Measurements from ENCODE around the gene VEZF1.
"Not testable (repeated sequence)": the region's sequence is repeated elsewhere in the genome, so short reads cannot be mapped to it uniquely, and the experiment has no call there.

Gene VEZF1

DNA sequence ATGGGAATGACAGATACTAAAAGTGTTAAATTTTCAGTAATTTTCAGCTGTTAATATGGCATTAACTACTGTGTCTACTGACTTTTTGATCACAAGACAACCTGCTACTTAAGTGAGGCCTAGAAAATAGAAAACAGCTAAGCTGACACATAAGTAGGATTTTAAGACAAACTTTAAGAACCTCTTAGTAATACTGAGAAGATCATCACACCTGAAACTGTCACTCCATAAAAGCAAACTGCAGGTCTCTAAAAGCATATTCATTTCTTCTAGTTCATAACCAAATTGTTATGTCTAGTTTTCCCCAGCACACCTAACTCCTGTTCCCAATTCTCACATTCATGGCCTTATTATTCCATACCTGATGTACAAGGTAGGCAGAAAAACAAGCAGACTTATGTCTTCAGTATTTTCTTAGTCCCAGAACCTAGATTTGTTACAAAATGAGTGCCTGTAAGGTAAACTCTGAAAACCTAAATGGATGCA is 11.0 kb upstream of the VEZF1 start:
- DNase-seq, result no peak

DNA sequence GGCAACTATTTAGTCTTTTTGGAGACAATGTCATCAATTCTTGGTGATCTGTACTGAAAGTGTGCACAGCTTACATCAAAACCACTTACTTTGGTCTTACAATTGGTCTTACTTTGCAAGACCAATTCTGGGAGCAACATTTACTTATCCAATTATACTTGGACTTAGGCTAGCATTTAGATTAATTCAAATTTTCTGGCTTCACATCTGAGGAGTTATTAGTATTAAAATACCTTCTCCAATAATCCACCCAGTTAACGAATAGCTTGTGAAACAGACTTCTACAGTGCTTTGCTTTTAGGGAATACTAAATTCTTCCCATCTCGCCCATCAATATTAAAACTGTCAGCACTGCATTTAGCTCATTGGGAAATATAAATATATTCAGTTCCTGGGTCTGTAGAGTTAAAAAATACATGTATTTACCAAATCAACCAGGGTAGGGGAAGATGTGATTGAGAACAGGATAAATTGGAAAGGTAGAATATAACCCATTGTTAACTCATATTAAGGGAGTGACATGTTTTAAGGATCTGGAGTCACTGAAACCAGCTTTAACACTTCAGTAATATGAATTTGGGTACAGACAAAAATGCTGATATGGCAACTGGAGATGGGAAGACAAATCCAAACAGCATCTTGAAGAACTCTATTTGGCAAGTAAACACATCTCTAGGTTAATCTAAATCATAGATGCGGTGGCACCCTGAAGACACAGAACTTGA is 9.2 kb upstream of the VEZF1 start:
- no peak for DNase-seq

GRCh38 chr17:57995076-57995956 is 7.3 kb upstream of the VEZF1 start:
- DNase-seq, result peak; percentile 17

DNA sequence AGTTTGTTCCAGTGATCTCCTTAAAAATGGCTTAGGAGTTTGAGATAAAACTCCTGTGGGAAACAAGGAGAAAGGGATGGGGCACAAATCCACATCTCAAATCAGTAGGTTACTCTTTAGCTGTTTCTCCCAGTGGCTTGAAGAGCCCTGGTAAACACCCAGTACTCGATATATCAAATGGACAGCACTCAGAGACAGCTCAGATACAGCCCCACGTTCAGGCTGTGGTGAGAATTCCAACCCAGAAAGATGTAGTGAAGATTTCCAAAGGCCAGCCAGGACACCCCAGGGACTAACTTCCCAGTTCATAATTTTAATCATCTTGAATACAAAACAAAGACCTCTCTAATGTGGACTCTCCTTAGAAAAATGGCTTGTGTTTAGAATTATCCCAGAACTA is 6.4 kb upstream of the VEZF1 start:
- no peak for DNase-seq

- no peak for DNase-seq
Measured at GRCh38 chr17:57993471-57994365, 5.7 kb upstream of the VEZF1 start.

- no peak for DNase-seq
Measured at GRCh38 chr17:57991537-57991936, 3.5 kb upstream of the VEZF1 start.

DNA sequence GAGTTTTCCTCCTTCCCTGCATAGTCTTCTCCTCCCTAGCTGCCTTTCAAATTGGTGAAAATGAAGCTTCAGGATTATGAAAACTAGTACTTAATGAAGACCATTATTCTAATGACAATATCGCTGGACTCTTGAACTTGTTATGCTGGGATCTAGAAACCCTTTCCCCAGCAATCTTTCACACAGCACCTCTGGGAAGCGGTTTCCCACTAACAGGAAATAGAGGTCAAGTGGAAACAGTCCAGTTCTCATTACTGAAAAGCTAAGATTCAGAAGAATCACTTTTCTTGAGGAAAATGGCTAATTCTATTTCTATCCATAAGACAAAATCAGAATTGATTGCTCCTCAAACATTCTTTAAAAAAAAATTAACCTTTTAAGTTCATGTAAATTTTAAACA is 2.0 kb upstream of the VEZF1 start:
- DNase-seq, result no peak

DNA sequence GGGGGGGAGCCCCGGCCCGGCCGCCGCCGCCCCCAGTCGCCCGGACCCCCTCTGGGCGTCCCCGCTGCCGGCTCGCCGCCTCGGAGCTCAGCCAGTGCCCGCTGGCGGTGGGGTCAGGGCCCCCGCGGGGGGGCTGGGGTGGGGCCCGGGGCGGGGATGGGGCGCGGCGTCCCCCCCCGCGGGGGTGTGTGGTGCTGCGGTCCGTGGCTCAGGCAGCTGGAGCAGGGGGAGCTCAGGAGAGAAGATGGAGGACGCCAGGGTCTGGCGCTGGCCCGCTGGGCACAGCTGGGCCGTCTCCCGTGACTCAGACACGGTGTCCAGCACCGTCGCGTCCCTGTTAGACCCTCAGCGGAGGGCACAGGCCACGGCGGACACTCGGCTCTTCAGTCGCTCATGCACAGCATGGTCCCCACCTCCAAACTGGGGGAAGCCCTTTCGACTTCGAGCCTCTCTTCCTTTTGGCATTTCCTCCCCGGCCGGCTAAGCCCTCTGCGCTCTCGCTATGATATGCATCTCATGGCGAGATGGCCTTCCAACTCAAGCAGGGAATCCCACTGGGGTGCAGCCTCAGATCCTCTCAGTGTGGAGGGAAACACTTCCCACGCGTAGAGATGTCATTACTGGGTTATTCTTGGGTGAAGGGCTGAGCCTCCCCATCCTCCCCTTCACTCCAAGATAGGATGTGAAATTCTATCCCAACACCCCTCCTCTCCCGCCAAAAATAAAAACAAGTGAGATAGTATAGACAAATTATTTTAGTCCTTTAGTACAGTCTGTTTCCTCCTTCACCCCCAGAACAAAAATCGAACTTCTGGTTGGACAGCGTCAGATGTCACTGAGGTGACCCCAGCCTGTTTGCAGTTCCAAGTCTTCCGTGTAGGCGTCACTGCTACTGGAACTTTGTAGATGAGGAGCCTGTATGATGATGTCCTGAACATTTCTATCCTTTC is 522 bp upstream of the VEZF1 start:
- DNase-seq, result peak; percentile 77

DNA sequence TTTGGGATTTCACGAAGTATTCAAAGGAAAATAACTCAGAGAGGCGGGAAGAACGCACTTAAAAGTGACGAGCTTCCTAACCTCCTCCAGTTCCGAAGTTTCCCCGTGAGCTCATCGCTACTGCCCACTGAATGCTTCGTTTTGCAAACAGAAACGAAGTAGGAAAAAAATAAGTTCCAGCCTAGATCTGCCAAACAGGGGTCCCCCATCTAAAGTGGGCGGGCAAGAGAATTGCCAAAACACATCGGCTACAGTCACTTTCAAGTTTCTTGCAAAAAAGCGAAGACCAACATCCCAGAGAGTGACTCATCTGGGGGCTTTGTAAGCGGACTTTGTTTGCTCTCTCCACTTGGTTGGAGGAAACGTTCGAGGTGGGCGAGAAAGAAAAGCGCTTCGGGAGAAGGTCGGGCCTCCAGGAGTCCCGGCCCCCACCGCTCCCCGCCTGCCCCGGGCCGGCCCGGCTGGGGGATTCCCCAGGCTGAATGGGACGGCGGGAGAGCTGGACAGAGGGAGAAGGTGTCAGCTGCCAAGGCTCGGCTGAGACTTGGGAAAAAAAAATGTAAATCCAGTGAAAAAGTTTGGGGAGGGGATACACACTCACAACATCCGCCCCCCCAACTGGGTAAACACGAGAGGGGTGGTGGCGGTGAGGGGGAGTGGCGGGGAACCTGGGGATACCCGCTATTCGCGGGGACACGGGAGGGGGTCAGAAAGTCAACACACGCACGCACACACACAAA is 1.0 kb downstream of the VEZF1 start:
- no peak for DNase-seq

DNA sequence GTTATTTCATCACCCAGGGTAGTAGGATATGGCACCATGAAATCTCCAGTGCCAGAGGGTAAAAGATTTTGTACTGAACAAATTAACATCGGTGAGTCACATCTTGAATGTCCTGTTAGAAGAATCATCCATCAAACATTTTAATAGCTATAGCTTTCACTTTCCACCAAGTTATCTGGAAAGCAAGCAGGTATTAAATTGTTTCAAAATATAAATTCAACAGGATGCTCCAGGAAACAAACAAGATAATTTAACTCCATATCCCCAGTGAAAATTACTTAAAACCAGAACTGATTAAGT is 2.4 kb downstream of the VEZF1 start:
- no peak for DNase-seq

DNA sequence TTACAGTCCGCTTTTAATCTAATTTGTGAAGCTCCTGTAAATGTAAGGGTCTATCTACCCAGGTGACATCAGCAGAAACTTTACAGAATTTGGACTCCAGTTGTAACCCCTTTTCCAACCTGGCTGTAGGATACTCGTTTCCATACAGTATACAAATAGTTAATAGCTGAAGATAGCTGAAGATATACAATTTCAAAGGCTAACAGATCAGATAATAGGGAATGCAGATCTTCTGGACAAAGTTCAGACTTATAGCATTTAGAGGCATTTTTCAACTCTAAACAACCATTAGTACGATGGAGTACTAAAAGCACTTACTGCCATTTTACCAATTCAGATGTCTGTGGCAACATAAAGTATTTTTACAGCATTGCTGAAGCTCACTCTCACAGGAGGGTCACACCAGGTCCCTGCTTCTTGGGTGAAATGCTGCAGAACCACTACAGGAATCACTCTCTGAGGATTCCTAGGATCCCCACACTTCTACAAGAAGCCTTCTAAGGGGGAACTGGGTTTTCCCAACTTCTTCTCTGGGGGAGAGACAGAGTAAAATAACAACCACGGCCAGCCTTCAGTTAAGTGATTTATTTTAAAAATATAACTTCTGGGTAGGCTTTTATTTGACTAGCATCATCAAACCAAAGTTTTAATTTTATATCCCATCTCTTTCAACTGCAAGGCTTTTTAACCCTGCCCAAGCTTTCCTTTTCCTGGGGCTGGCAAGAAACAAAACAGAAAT is 2.9 kb downstream of the VEZF1 start:
- DNase-seq, result no peak

GRCh38 chr17:57984261-57984890 is 3.7 kb downstream of the VEZF1 start:
- DNase-seq, result no peak

GRCh38 chr17:57983446-57983845 is 4.6 kb downstream of the VEZF1 start:
- DNase-seq, result no peak

DNA sequence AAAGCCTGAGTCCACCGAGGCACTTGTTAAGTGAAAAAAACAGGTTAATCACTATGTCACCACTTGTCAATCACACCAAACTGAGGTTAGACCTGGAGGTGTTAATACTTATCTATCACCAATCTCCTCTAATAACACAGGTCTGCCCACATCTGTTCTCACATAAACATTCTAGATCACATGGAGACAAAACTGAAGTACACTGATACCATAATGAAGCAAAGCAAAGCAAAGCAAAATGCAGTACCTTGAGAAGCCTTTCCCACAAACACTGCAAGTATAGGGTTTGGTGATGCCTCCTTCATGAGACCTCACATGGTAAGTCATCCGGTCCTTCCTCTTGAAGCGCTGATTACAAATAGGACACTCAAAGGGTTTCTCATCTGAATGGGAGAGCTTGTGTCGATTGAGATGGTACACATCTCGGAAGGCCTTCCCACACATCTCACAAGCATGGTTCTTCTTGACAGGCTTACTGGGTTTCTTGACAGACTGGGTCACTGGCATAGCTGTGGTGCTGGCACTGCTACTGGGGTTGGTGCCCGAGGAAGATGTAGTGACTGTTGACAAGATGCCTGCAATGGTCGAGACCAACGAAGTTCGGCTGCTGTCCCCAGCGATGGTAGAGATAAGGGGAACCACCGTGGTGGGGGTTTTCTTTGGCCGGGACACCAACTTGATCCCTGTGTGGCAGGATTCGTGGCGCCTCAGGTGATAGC is 5.4 kb downstream of the VEZF1 start:
- DNase-seq, result no peak

GRCh38 chr17:57980522-57980921 is 7.5 kb downstream of the VEZF1 start:
- no peak for DNase-seq

- no peak for DNase-seq
Measured at GRCh38 chr17:57979076-57979475, 9.0 kb downstream of the VEZF1 start.

DNA sequence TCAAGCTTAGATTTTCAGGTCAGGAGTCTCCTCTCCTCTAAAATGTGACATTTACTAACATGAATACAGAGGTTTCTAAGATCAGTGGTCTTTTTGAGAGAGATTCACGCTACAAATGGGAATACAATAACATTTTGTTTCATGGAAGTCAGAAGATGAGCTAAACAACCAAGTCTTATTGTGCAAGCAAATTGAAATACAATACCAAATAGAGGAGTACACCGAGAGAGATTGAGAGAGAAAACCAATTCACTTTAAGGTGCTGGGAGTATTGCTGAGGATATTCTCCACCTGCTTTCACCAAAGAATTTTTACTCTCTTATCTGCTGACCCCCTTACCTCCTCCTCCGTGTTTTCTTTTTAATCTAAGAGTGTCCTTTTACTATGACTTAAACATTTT is 11.5 kb downstream of the VEZF1 start:
- DNase-seq, result no peak

- no peak for DNase-seq
Measured at GRCh38 chr17:57975044-57975443, 13.0 kb downstream of the VEZF1 start.

- DNase-seq, result not testable (repeated sequence)
Measured at GRCh38 chr17:57974053-57974824, 13.8 kb downstream of the VEZF1 start.

Measured in 8988T (cell line).